GM12878 (cell line): Measurements from ENCODE around the gene EDN2. TPM values are rescaled to one million over a fixed set of nuclear protein-coding genes. Genes with fewer than 3 reads are reported as not detected.

Experiments used
- ATAC-seq: fragments of 200-7000 bp; cut with Tn5 transposase; 3 replicates; pipeline ENCODE4 v1.9.1; 2020; ENCODE audit warnings: mild to moderate bottlenecking, moderate library complexity
- BruUV-seq: library from RNA; stranded (reverse); fragments of 400-500 nt; replicated peaks from 2 replicates; lab custom pipeline; 2021; lab: Mats Ljungman, UMichigan
- CTCF ChIA-PET: fragments of 300-600 bp; sonication (Branson Sonifier 250); formaldehyde crosslinking; extraction: SDS; loops from one replicate; lab custom pipeline; 2021; ENCODE audit warnings: inconsistent platforms; lab: Yijun Ruan, JAX
- POLR2A ChIA-PET: fragments of 350-600 bp; formaldehyde crosslinking; extraction: SDS; loops from one replicate; lab custom pipeline; 2021; ENCODE audit warnings: inconsistent platforms; lab: Charles Lee
- RAD21 ChIA-PET: fragments of 300-600 bp; sonication (Branson Sonifier 250); formaldehyde crosslinking; loops from one replicate; lab custom pipeline; 2023; ENCODE audit warnings: antibody characterized with exemption; ENCODE audit not compliant: unreplicated experiment; lab: Charles Lee
- SMC1A ChIA-PET: fragments of 300-600 bp; sonication (Branson Sonifier 250); formaldehyde crosslinking; loops from one replicate; lab custom pipeline; 2023; ENCODE audit not compliant: unreplicated experiment, uncharacterized antibody; lab: Charles Lee
- DNase-seq: peaks from one replicate; pipeline ENCODE4 v3.0.0-alpha.2; 2011; ENCODE audit warnings: low read depth, low spot score
- FAIRE-seq: peaks from 3 replicates; lab custom pipeline; 2011; peaks lifted over from hg19 to GRCh38; lab: Jason Lieb, UNC
- H2AFZ ChIP-seq: 2 replicates; pipeline ENCODE4 v1.6.0; 2011; ENCODE audit warnings: low read depth, low read length, control low read depth; ENCODE audit not compliant: control insufficient read depth
- H3K27ac ChIP-seq: 2 replicates; pipeline ENCODE4 v1.5.1; 2011; ENCODE audit warnings: control low read depth; ENCODE audit not compliant: control insufficient read depth, insufficient read depth
- H3K27me3 ChIP-seq, 2 experiments: replicated peaks in 1 of 2; 2 replicates each; pipeline versions ENCODE4 v1.6.0 to v1.6.1; 2011; ENCODE audit warnings: low read length in 1 of 2; ENCODE audit not compliant: control insufficient read depth in 2 of 2, insufficient read depth in 2 of 2
- H3K36me3 ChIP-seq, 2 experiments: 2 replicates each; pipeline ENCODE4 v1.5.1; 2011; ENCODE audit warnings: low read length in 1 of 2; ENCODE audit not compliant: control insufficient read depth in 2 of 2, insufficient read depth in 2 of 2
- H3K4me1 ChIP-seq: 2 replicates; pipeline ENCODE4 v1.6.1; 2011; ENCODE audit warnings: mild to moderate bottlenecking, low read length, moderate library complexity, mixed read lengths; ENCODE audit not compliant: control insufficient read depth, insufficient read depth
- H3K4me2 ChIP-seq: 2 replicates; pipeline ENCODE4 v1.6.0; 2011; ENCODE audit warnings: control low read depth; ENCODE audit not compliant: control insufficient read depth, insufficient read depth
- H3K4me3 ChIP-seq: fragments of 200-600 bp; sonication (generic); 2 replicates; pipeline ENCODE4 v1.5.1; 2016
- H3K79me2 ChIP-seq: 2 replicates; pipeline ENCODE4 v1.6.0; 2011; ENCODE audit warnings: low read length; ENCODE audit not compliant: control insufficient read depth, insufficient read depth
- H3K9ac ChIP-seq: 2 replicates; pipeline ENCODE4 v1.8.0; 2011; ENCODE audit warnings: low read length, control low read depth, mixed read lengths; ENCODE audit not compliant: control insufficient read depth, insufficient read depth
- H3K9me3 ChIP-seq: replicated peaks from 3 replicates; pipeline ENCODE4 v1.5.1; 2011; ENCODE audit warnings: mild to moderate bottlenecking, low read length; ENCODE audit not compliant: control insufficient read depth, insufficient read depth
- H4K20me1 ChIP-seq: 2 replicates; pipeline ENCODE4 v1.6.0; 2011; ENCODE audit not compliant: control insufficient read depth, insufficient read depth
- ASH2L ChIP-seq: fragments of 300-600, 200-600 bp; sonication (generic); IDR thresholded peaks from 2 replicates; pipeline ENCODE4 v1.6.1; 2017; ENCODE audit warnings: low read depth, mild to moderate bottlenecking, borderline replicate concordance
- CBFB ChIP-seq: IDR thresholded peaks from 2 replicates; pipeline ENCODE4 v1.6.1; 2016; ENCODE audit warnings: antibody characterized with exemption, low read depth
- CBX5 ChIP-seq: sonication (generic); IDR thresholded peaks from 2 replicates; pipeline ENCODE4 v1.6.1; 2016; ENCODE audit warnings: low read depth, moderate library complexity, mild to moderate bottlenecking, inconsistent platforms
- CEBPB ChIP-seq, 2 experiments: fragments of 150-350 bp in 1 of 2; IDR thresholded peaks; 2 replicates each; pipeline ENCODE4 v1.6.1; 2012 to 2014; ENCODE audit warnings: low read depth in 2 of 2, low read length in 2 of 2, borderline replicate concordance in 1 of 2, inconsistent platforms in 1 of 2
- EGR1 ChIP-seq, 2 experiments: IDR thresholded peaks; 1 replicate in 1 of 2; 2 replicates in 1 of 2; pipeline ENCODE4 v1.6.1; 2011 to 2012; ENCODE audit warnings: low read depth in 2 of 2, low read length in 2 of 2, borderline replicate concordance in 1 of 2, mild to moderate bottlenecking in 1 of 2, moderate library complexity in 1 of 2
- FOXM1 ChIP-seq: IDR thresholded peaks from 2 replicates; pipeline ENCODE4 v1.6.1; 2012; ENCODE audit warnings: low read depth, mild to moderate bottlenecking, inconsistent platforms, low read length, moderate library complexity
- IKZF2 ChIP-seq, 2 experiments: fragments of 450-650 bp; IDR thresholded peaks; 2 replicates each; pipeline ENCODE4 v1.6.1; 2017; ENCODE audit warnings: mild to moderate bottlenecking in 2 of 2, moderate library complexity in 2 of 2
- MEF2B ChIP-seq: fragments of 450-650 bp; IDR thresholded peaks from 2 replicates; pipeline ENCODE4 v1.6.1; 2018; ENCODE audit warnings: mild to moderate bottlenecking, moderate library complexity; ENCODE audit not compliant: partially characterized antibody, poor library complexity, severe bottlenecking
- POLR2AphosphoS2 ChIP-seq: IDR thresholded peaks from 2 replicates; pipeline ENCODE4 v1.6.1; 2011; ENCODE audit warnings: low read depth, mild to moderate bottlenecking, low read length, improper control_type of control experiment, moderate library complexity
- POLR2AphosphoS5 ChIP-seq: IDR thresholded peaks from 2 replicates; pipeline ENCODE4 v1.6.1; 2011; ENCODE audit warnings: mild to moderate bottlenecking, low read length, inconsistent platforms
- RUNX3 ChIP-seq: IDR thresholded peaks from 2 replicates; pipeline ENCODE4 v1.6.1; 2012; ENCODE audit warnings: low read length, inconsistent platforms
- SIN3A ChIP-seq: IDR thresholded peaks from 2 replicates; pipeline ENCODE4 v1.6.1; 2012; ENCODE audit warnings: low read depth, low read length, improper control_type of control experiment
- ZNF207 ChIP-seq: fragments of 450-650 bp; IDR thresholded peaks from 2 replicates; pipeline ENCODE4 v1.6.1; 2014; ENCODE audit warnings: antibody characterized with exemption, mild to moderate bottlenecking, borderline replicate concordance
- ZNF274 ChIP-seq: IDR thresholded peaks from one replicate; pipeline ENCODE4 v1.8.0; 2011; ENCODE audit not compliant: insufficient read length, insufficient read depth
- WGBS: methylation state at CpG from one replicate; pipeline ENCODE4 v1.1.6; 2016; ENCODE audit warnings: low lambda C conversion rate; ENCODE audit not compliant: insufficient replicate concordance, insufficient coverage; ENCODE audit errors: missing lambda C conversion rate; 5-methylcytosine and 5-hydroxymethylcytosine counted together
- in situ Hi-C: fragments of 300-500 bp; cut with MboI; formaldehyde crosslinking; loops from 9 replicates; pipeline ENCODE4 v1.14.3; 2018; ENCODE audit warnings: mixed read lengths
- intact Hi-C: fragments of 100-400 bp; cut with micrococcal nuclease; formaldehyde crosslinking; loops from one replicate; pipeline ENCODE4 v1.14.2; 2022; ENCODE audit not compliant: unreplicated experiment
- polyA plus RNA-seq, 11 experiments: library from polyadenylated mRNA; depleted of rRNA in 4 of 11; unstranded in 6 of 11; stranded (reverse) in 5 of 11; fragments of >200 nt; fragmentation: Nextera tagmentation in 4 of 11; fragmentation: Illumina TruSeq in 1 of 11; extraction: Ambion mirVana in 4 of 11; extraction: Trizol in 1 of 11; gene quantifications; 1 replicate in 1 of 11; 2 replicates in 10 of 11; pipeline versions ENCODE4 v1.2.1 to v1.2.3, GENCODE V29; 2011 to 2016; ENCODE audit warnings: inconsistent platforms in 2 of 11, missing spikeins in 2 of 11, low read depth in 1 of 11
- total RNA-seq, 4 experiments: library from RNA; depleted of rRNA in 3 of 4; stranded (reverse); fragments of >200 nt in 3 of 4; fragmentation: Illumina TruSeq in 1 of 4; extraction: Trizol in 1 of 4; gene quantifications; 2 replicates each; pipeline versions ENCODE4 v1.2.1 to v1.2.3, GENCODE V29; 2013 to 2021
- TF ChIP-seq, protein P1 (sequence below): fragments of 450-650 bp; IDR thresholded peaks from 2 replicates; pipeline ENCODE4 v1.6.1; 2017; ENCODE audit warnings: mild to moderate bottlenecking, moderate library complexity
- TF ChIP-seq, protein P2 (sequence below): fragments of 450-650 bp; IDR thresholded peaks from 2 replicates; pipeline ENCODE4 v1.6.1; 2018; ENCODE audit warnings: mild to moderate bottlenecking, low read depth, moderate library complexity; ENCODE audit not compliant: partially characterized antibody

Gene EDN2
- total and polyA plus RNA-seq, 10 of the 15 experiments (the other 5 are each of a cell fraction or from before 2014, with no cell fraction given) = 0.11 to 1.5 (median 0.43) TPM; not detected in 1

DNA sequence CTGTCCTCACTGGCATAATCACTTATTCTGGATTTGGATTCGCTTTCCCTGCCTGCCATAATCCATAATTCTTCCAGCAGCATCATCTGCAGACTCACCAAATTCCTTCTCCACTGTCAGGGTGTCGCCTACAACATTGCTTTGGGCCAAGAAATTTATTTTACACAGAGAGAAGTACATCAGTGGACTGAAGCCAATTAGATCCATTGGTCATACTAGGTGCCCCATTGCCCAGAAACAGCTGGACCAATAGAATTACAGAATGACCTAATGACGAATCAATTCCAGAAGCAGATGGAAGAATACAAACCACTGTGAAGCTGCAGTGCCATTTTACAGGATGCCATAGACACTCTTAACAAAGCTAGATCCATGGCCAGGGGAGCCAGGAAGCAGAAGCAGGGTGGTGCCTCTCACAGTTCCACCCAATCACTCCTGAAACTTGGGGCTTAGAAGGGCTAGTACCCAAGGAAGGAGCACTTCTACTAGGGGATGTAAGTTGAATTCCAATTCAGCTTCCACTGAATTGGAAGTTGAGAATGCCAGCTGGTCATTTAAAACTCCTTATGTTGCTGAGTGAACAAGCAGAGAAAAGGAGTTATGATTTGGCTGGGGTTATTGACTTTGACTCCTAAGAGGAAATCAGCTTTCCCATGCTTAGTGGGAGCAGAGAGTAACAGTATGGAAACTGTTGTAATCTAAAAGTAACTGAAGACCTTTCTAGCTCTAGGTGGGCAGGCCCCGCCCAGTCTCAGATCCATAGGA is 44.0 kb downstream of the EDN2 start:
- no peak overlapping the region for H3K27ac ChIP-seq
- no peak overlapping the region for H3K4me2 ChIP-seq
- peaks cover 10% of the 10 kb centered on the region; the same call in 2 of the 3 replicates for H3K9me3 ChIP-seq
- H3K36me3 ChIP-seq = no peaks in the 10 kb centered on the region
- no peak for FAIRE-seq
- DNase-seq = no peak
- TF ChIP-seq FOXM1 = no peak
- no peak for TF ChIP-seq CBX5
- TF ChIP-seq ZNF207 = no peak
- no peak for TF ChIP-seq POLR2AphosphoS2
- no peak for TF ChIP-seq SIN3A
- TF ChIP-seq MEF2B = no peak
- TF ChIP-seq, protein P1, sequence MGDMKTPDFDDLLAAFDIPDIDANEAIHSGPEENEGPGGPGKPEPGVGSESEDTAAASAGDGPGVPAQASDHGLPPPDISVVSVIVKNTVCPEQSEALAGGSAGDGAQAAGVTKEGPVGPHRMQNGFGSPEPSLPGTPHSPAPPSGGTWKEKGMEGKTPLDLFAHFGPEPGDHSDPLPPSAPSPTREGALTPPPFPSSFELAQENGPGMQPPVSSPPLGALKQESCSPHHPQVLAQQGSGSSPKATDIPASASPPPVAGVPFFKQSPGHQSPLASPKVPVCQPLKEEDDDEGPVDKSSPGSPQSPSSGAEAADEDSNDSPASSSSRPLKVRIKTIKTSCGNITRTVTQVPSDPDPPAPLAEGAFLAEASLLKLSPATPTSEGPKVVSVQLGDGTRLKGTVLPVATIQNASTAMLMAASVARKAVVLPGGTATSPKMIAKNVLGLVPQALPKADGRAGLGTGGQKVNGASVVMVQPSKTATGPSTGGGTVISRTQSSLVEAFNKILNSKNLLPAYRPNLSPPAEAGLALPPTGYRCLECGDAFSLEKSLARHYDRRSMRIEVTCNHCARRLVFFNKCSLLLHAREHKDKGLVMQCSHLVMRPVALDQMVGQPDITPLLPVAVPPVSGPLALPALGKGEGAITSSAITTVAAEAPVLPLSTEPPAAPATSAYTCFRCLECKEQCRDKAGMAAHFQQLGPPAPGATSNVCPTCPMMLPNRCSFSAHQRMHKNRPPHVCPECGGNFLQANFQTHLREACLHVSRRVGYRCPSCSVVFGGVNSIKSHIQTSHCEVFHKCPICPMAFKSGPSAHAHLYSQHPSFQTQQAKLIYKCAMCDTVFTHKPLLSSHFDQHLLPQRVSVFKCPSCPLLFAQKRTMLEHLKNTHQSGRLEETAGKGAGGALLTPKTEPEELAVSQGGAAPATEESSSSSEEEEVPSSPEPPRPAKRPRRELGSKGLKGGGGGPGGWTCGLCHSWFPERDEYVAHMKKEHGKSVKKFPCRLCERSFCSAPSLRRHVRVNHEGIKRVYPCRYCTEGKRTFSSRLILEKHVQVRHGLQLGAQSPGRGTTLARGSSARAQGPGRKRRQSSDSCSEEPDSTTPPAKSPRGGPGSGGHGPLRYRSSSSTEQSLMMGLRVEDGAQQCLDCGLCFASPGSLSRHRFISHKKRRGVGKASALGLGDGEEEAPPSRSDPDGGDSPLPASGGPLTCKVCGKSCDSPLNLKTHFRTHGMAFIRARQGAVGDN = no peak
- no peak for TF ChIP-seq POLR2AphosphoS5
- no peak for TF ChIP-seq EGR1 (IDR thresholded peaks at IDR 0.05; ENCODE audit: borderline replicate concordance in 1 of 2, low read depth in 2 of 2, low read length in 2 of 2)
- TF ChIP-seq CEBPB (IDR thresholded peaks at IDR 0.05; ENCODE audit: borderline replicate concordance in 1 of 2, low read depth in 2 of 2, low read length in 2 of 2) = no peak
- no peak for TF ChIP-seq ZNF274
- no peak for TF ChIP-seq RUNX3
- no peak for TF ChIP-seq CBFB
- TF ChIP-seq ASH2L = no peak
- TF ChIP-seq IKZF2 (IDR thresholded peaks at IDR 0.05) = no peak
- TF ChIP-seq, protein P2, sequence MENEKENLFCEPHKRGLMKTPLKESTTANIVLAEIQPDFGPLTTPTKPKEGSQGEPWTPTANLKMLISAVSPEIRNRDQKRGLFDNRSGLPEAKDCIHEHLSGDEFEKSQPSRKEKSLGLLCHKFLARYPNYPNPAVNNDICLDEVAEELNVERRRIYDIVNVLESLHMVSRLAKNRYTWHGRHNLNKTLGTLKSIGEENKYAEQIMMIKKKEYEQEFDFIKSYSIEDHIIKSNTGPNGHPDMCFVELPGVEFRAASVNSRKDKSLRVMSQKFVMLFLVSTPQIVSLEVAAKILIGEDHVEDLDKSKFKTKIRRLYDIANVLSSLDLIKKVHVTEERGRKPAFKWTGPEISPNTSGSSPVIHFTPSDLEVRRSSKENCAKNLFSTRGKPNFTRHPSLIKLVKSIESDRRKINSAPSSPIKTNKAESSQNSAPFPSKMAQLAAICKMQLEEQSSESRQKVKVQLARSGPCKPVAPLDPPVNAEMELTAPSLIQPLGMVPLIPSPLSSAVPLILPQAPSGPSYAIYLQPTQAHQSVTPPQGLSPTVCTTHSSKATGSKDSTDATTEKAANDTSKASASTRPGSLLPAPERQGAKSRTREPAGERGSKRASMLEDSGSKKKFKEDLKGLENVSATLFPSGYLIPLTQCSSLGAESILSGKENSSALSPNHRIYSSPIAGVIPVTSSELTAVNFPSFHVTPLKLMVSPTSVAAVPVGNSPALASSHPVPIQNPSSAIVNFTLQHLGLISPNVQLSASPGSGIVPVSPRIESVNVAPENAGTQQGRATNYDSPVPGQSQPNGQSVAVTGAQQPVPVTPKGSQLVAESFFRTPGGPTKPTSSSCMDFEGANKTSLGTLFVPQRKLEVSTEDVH = no peak
- POLR2A ChIA-PET = no interaction called here
- in situ Hi-C loops = no loop called here
- no peak overlapping the region for H2AFZ ChIP-seq
- WGBS = 13% methylated on average over 4 of the region's 4 CpGs
- SMC1A ChIA-PET = no interaction called here
- intact Hi-C loops = no loop called here
- CTCF ChIA-PET = interaction anchor here (0.7 kb wide), 1 partner anchor 109 kb away, joined by 3 read pairs; no protein-coding TSS in a partner anchor
- H3K9ac ChIP-seq = no peak overlapping the region
- H4K20me1 ChIP-seq = no peaks in the 10 kb centered on the region
- no peak overlapping the region for H3K4me3 ChIP-seq
- RAD21 ChIA-PET = no interaction called here
- H3K27me3 ChIP-seq = peaks cover 0 to 9% of the 10 kb centered on the region in 2 experiments; a peak in 2 of 4 replicates
- no peak for ATAC-seq
- H3K79me2 ChIP-seq = no peaks in the 10 kb centered on the region
- BruUV-seq = no TSS peak
- H3K4me1 ChIP-seq = no peaks in the 10 kb centered on the region
